ENCODE measurements around the gene NKD1.

DNA sequence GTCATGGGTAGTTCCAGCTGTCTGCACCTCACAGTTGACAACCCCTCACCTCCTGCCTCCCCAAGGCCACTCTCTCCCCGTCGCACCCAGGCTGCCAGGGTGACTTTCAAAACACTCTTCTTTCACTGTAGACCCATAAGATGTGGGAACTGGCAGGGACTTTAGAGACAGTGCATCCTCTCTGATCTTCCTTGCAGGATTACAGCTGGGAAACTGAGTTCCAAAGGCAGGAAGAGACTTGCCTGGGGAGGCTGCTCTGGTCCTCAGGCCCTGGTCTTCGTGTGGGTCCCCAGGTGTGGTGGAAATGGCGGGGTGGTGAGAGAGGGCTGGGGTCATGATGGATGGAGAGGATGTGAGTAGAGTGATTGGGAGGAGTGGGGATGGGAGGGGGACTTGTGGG lies 21.9 kb upstream of the NKD1 start:
- TF ChIP-seq, protein P1, sequence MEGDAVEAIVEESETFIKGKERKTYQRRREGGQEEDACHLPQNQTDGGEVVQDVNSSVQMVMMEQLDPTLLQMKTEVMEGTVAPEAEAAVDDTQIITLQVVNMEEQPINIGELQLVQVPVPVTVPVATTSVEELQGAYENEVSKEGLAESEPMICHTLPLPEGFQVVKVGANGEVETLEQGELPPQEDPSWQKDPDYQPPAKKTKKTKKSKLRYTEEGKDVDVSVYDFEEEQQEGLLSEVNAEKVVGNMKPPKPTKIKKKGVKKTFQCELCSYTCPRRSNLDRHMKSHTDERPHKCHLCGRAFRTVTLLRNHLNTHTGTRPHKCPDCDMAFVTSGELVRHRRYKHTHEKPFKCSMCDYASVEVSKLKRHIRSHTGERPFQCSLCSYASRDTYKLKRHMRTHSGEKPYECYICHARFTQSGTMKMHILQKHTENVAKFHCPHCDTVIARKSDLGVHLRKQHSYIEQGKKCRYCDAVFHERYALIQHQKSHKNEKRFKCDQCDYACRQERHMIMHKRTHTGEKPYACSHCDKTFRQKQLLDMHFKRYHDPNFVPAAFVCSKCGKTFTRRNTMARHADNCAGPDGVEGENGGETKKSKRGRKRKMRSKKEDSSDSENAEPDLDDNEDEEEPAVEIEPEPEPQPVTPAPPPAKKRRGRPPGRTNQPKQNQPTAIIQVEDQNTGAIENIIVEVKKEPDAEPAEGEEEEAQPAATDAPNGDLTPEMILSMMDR (IDR thresholded peaks at IDR 0.05; ENCODE audit: low read depth, low read length) = no peak
- no peak for TF ChIP-seq EZH2phosphoT487 (IDR thresholded peaks at IDR 0.05; ENCODE audit: low read depth)
